A673 (cell line): ENCODE results near the gene MEN1. TPM values are rescaled to one million over a fixed set of nuclear protein-coding genes. Genes with fewer than 3 reads are reported as not detected.
A peak's percentile ranks its signal among the peaks of the same experiment; 100 is the strongest.

Experiments
- BruUV-seq: library from RNA; stranded (reverse); fragments of 400-500 nt; replicated peaks from 2 replicates; lab custom pipeline; 2021; lab: Mats Ljungman, UMichigan
- CTCF ChIA-PET: fragments of 300-600 bp; sonication (Branson Sonifier 250); formaldehyde crosslinking; loops from one replicate; lab custom pipeline; 2022; ENCODE audit warnings: antibody characterized with exemption; lab: Charles Lee
- POLR2A ChIA-PET: fragments of 300-600 bp; sonication (Branson Sonifier 250); formaldehyde crosslinking; loops from one replicate; lab custom pipeline; 2022; ENCODE audit warnings: antibody characterized with exemption; ENCODE audit not compliant: low non-redundant PET; lab: Charles Lee
- DNase-seq: peaks from one replicate; pipeline ENCODE4 v3.0.0-alpha.2; 2015; ENCODE audit warnings: low spot score
- H3K27ac ChIP-seq: fragments of 200-600 bp; sonication (generic); 2 replicates; pipeline ENCODE4 v1.5.1; 2016; ENCODE audit warnings: mixed run types, low read depth, mild to moderate bottlenecking, mixed read lengths, antibody characterized with exemption, low read length; ENCODE audit not compliant: poor library complexity, severe bottlenecking
- H3K27me3 ChIP-seq: fragments of 200-600 bp; sonication (generic); replicated peaks from 2 replicates; pipeline ENCODE4 v1.6.1; 2017; ENCODE audit warnings: mixed run types, low read depth, mild to moderate bottlenecking, mixed read lengths, antibody characterized with exemption, low read length; ENCODE audit not compliant: insufficient read depth, poor library complexity
- H3K36me3 ChIP-seq: fragments of 200-600 bp; sonication (generic); 2 replicates; pipeline ENCODE4 v1.6.1; 2016; ENCODE audit warnings: mixed run types, mild to moderate bottlenecking, mixed read lengths, antibody characterized with exemption, low read length; ENCODE audit not compliant: insufficient read depth, poor library complexity, severe bottlenecking
- H3K4me1 ChIP-seq: fragments of 200-600 bp; sonication (generic); 2 replicates; pipeline ENCODE4 v1.6.1; 2017; ENCODE audit warnings: mixed run types, mild to moderate bottlenecking, mixed read lengths, antibody characterized with exemption, low read length; ENCODE audit not compliant: insufficient read depth, poor library complexity, severe bottlenecking
- H3K4me3 ChIP-seq: fragments of 200-600 bp; sonication (generic); 2 replicates; pipeline ENCODE4 v1.5.1; 2016; ENCODE audit warnings: low read depth, mixed run types, mild to moderate bottlenecking, mixed read lengths, low read length; ENCODE audit not compliant: poor library complexity, severe bottlenecking
- H3K9me3 ChIP-seq: fragments of 200-600 bp; sonication (generic); 2 replicates; pipeline ENCODE4 v1.6.1; 2016; ENCODE audit warnings: mixed run types, low read depth, mild to moderate bottlenecking, mixed read lengths, antibody characterized with exemption, low read length; ENCODE audit not compliant: poor library complexity, severe bottlenecking
- EZH2 ChIP-seq: fragments of 200-600 bp; sonication (generic); IDR thresholded peaks from 2 replicates; pipeline ENCODE4 v1.6.1; 2017; ENCODE audit warnings: borderline replicate concordance, low read depth, mild to moderate bottlenecking, mixed read lengths, antibody characterized with exemption, low read length; ENCODE audit not compliant: poor library complexity, severe bottlenecking
- intact Hi-C: fragments of 100-400 bp; cut with micrococcal nuclease; formaldehyde crosslinking; loops from one replicate; pipeline ENCODE4 v1.10.0; 2022; ENCODE audit not compliant: unreplicated experiment
- total RNA-seq: library from RNA; stranded (reverse); gene quantifications from 2 replicates; pipeline ENCODE4 v1.2.3, GENCODE V29; 2021
- TF ChIP-seq, protein P1 (sequence below): fragments of 300-800, 200-600 bp; sonication (generic); conservative IDR thresholded peaks from 2 replicates; pipeline ENCODE4 v1.5.1; 2017; ENCODE audit warnings: low read depth, mild to moderate bottlenecking, antibody characterized with exemption, low read length, moderate library complexity, mixed read lengths

The MEN1 gene
- total RNA-seq, 1 experiment from 2014 or later = 45.7 TPM

DNA sequence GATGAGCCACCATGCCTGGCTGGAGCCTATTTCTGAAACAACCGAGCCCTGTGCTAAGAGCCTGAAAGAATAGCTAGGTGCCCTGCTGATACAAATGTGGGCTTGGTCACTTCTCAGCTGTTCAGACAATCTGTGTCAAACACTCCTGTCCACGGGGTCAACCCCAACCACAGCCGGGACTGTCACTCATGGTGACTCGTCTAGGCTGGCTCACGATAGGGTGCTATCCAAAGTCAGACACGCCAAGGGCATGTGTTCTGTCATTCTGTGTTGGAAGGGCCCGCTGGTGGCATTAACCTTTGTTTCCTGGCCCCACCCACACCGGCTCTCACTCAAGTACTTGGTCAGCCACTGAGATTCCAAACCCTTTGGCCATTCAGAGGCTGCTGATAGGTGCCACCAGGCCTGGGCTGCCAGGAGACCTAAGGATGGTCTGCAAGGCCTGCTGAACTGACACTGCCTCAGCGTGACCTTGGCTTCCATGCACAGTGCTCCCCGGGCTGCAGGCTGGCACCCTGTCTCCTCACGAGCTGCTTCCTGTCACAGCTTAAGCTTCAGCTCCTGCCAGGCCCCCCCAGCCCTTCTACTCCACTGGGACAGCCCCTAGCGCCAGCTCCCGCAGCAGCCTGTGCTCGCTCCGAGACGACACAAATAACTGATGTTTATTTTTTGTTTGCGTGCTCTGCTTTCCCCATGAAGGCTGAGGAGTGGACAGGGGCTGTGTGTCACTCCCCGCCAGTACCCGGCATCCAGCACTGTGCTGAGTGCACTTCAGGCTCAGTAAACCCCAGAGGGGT lies 48.3 kb upstream of the MEN1 start:
- no TSS peak for BruUV-seq
- no peaks in the 10 kb centered on the region for H3K9me3 ChIP-seq
- no peaks in the 10 kb centered on the region for H3K36me3 ChIP-seq
- no peak for TF ChIP-seq EZH2
- TF ChIP-seq, protein P1, sequence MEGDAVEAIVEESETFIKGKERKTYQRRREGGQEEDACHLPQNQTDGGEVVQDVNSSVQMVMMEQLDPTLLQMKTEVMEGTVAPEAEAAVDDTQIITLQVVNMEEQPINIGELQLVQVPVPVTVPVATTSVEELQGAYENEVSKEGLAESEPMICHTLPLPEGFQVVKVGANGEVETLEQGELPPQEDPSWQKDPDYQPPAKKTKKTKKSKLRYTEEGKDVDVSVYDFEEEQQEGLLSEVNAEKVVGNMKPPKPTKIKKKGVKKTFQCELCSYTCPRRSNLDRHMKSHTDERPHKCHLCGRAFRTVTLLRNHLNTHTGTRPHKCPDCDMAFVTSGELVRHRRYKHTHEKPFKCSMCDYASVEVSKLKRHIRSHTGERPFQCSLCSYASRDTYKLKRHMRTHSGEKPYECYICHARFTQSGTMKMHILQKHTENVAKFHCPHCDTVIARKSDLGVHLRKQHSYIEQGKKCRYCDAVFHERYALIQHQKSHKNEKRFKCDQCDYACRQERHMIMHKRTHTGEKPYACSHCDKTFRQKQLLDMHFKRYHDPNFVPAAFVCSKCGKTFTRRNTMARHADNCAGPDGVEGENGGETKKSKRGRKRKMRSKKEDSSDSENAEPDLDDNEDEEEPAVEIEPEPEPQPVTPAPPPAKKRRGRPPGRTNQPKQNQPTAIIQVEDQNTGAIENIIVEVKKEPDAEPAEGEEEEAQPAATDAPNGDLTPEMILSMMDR = no peak
- ChIA-PET POLR2A (interaction anchor here (0.6 kb wide), 1 partner anchor 13 kb away, joined by 3 read pairs; no protein-coding TSS in a partner anchor), CTCF (interaction anchor here (0.9 kb wide), 1 partner anchor 29 kb away, joined by 3 read pairs; no protein-coding TSS in a partner anchor)
- intact Hi-C loops = no loop called here
- H3K4me1 ChIP-seq = peaks cover 22% of the 10 kb centered on the region
- DNase-seq = no peak
- H3K4me3 ChIP-seq = no peak overlapping the region
- no peaks in the 10 kb centered on the region for H3K27me3 ChIP-seq
- no peak overlapping the region for H3K27ac ChIP-seq

DNA sequence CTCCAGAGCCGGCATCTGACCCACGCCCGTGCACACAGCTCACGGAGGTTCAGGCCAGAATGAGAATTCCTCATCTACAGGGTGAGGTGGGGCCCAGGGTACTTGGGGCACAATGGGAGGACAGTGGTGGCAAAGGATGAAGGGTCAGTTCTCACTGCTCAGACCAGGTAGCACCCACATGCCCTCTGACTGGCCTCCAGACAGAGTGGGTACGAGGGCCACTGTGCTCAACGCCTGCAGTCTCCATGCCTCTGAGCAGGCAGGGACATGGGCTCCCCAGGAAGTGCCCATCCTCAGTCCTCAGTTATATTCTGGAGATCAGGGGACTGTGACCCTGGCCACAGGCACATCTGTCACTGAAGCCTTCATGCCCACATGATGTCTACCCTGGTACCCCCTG lies 47.1 kb upstream of the MEN1 start:
- TF ChIP-seq, protein P1 = no peak
- no peak for TF ChIP-seq EZH2

DNA sequence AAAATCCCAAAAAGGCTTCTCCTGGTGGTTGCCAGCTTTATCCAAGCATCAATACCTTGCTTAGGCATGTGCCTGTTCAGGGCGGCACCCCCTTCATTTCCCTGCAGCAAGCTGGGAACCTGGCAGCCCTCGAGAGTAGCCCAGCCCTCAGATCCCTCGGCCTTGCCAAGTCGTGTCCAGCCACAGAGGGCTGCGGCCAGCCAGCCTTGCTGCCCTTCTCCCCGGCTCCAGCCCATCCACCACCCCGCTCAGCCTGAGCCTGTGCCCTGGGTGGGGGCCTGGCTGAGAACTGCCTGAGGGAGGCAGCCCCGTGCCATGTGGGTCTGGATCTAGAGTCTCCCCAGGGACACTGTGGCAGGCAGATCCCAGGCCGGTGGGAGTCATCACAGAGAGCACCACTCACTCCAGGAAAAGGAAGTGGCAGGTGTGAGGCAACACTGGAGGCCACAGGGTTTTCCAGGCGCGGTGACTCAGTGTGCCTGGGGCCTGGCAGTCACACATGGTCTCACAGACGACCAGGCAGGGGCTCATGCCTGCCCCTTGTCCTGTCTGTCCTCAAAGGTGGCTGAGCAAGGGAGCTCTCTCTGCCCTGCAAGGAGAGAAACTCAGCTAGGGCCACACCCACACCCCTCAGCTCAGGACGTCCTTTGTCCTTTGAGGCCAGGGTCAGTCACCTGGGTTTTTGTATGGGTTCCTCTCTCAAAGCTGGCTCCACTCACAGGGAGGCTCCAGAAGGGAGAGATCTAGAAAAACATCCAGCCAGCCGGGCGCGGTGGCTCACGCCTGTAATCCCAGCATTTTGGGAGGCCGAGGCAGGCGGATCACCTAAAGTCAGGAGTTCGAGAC lies 46.3 kb upstream of the MEN1 start:
- no peaks in the 10 kb centered on the region for H3K9me3 ChIP-seq
- peak; percentile 62 for DNase-seq
- ChIA-PET POLR2A (no interaction called here), CTCF (interaction anchor here (1.0 to 1.4 kb wide), 2 partner anchors 13 to 31 kb away, joined by 3 to 4 read pairs; no protein-coding TSS in a partner anchor)
- H3K36me3 ChIP-seq = no peaks in the 10 kb centered on the region
- peaks cover 16% of the 10 kb centered on the region for H3K4me1 ChIP-seq
- H3K27me3 ChIP-seq = no peaks in the 10 kb centered on the region
- peak overlapping the region; percentile 50 for H3K27ac ChIP-seq
- BruUV-seq = no TSS peak
- TF ChIP-seq, protein P1 = no peak
- no peak for TF ChIP-seq EZH2
- intact Hi-C loops = no loop called here
- H3K4me3 ChIP-seq = no peak overlapping the region

More for the DNA sequence above, 47.1 kb upstream of the MEN1 start:
- intact Hi-C loops = no loop called here
- no peaks in the 10 kb centered on the region for H3K36me3 ChIP-seq
- H3K9me3 ChIP-seq = no peaks in the 10 kb centered on the region
- DNase-seq = no peak
- H3K4me3 ChIP-seq = no peak overlapping the region
- ChIA-PET CTCF (no interaction called here), POLR2A (no interaction called here)
- H3K27me3 ChIP-seq = no peaks in the 10 kb centered on the region
- H3K27ac ChIP-seq = no peak overlapping the region
- no TSS peak for BruUV-seq
- H3K4me1 ChIP-seq = peaks cover 16% of the 10 kb centered on the region
